NCI-H187 treated with DMSO at 0.1 percent for 48 hours (cell line): ENCODE measurements around the gene BARHL2.

ENCODE experiments used
- DNase-seq: peaks from one replicate; lab custom pipeline; 2025; lab: John Stamatoyannopoulos, UW

The BARHL2 gene

GRCh38 chr1:90710579-90711536 is 6.2 kb downstream of the BARHL2 start:
- DNase-seq: no peak

GRCh38 chr1:90709535-90709934 is 7.6 kb downstream of the BARHL2 start:
- no peak for DNase-seq

GRCh38 chr1:90708826-90709225 is 8.3 kb downstream of the BARHL2 start:
- DNase-seq: no peak

- DNase-seq: no peak
Observed at GRCh38 chr1:90708236-90708786, 8.8 kb downstream of the BARHL2 start.

GRCh38 chr1:90707363-90707710 is 9.8 kb downstream of the BARHL2 start:
- DNase-seq: no peak

GRCh38 chr1:90706437-90707362 is 10.4 kb downstream of the BARHL2 start:
- DNase-seq: no peak

- DNase-seq: no peak
Observed at GRCh38 chr1:90705956-90706355, 11.1 kb downstream of the BARHL2 start.

GRCh38 chr1:90704817-90705216 is 12.3 kb downstream of the BARHL2 start:
- DNase-seq: no peak

GRCh38 chr1:90694846-90695245 is 22.3 kb downstream of the BARHL2 start:
- no peak for DNase-seq

GRCh38 chr1:90687747-90688146 is 29.4 kb downstream of the BARHL2 start:
- DNase-seq: no peak

- DNase-seq: no peak
Observed at GRCh38 chr1:90675161-90675847, 41.8 kb downstream of the BARHL2 start.

- DNase-seq: no peak
Observed at GRCh38 chr1:90671741-90672140, 45.4 kb downstream of the BARHL2 start.

GRCh38 chr1:90671251-90671650 is 45.9 kb downstream of the BARHL2 start:
- no peak for DNase-seq
